SK-N-SH (cell line): ENCODE data around the gene CLDN9. TPM values are rescaled to one million over a fixed set of nuclear protein-coding genes. Genes with fewer than 3 reads are reported as not detected.

Source experiments
- CTCF ChIA-PET: fragments of 300-600, 350-600 bp; formaldehyde crosslinking; extraction: SDS; loops from one replicate; lab custom pipeline; 2021; lab: Yijun Ruan, JAX
- POLR2A ChIA-PET: fragments of 350-600 bp; sonication (Branson Sonifier 250); formaldehyde crosslinking; extraction: SDS; loops from one replicate; lab custom pipeline; 2020; ENCODE audit warnings: antibody characterized with exemption, inconsistent platforms; lab: Yijun Ruan, JAX
- DNase-seq: peaks from one replicate; pipeline ENCODE4 v3.0.0; 2012
- H2AFZ ChIP-seq: fragments of 200-600 bp; sonication (generic); 2 replicates; pipeline ENCODE4 v1.8.1; 2016; ENCODE audit warnings: antibody characterized with exemption, mild to moderate bottlenecking, low read depth
- H3F3A ChIP-seq: fragments of 200-600 bp; sonication (generic); replicated peaks from 2 replicates; pipeline ENCODE3; 2016; ENCODE audit warnings: antibody characterized with exemption, mild to moderate bottlenecking; ENCODE audit not compliant: insufficient read depth
- H3K27ac ChIP-seq, 2 experiments: fragments of 200-500 bp in 1 of 2; fragments of 200-600 bp in 1 of 2; sonication (Bioruptor generic) in 1 of 2; sonication (generic), shearing (Covaris generic) in 1 of 2; 2 replicates each; pipeline versions ENCODE4 v1.5.1 to v1.6.1; 2014 to 2016; ENCODE audit warnings: low read depth in 2 of 2, inconsistent platforms in 1 of 2, low read length in 1 of 2, mild to moderate bottlenecking in 1 of 2, mixed read lengths in 1 of 2
- H3K27me3 ChIP-seq: fragments of 200-600 bp; sonication (generic), shearing (Covaris generic); 2 replicates; pipeline ENCODE4 v1.6.1; 2016; ENCODE audit warnings: mixed run types; ENCODE audit not compliant: insufficient read depth
- H3K36me3 ChIP-seq, 2 experiments: fragments of 200-500 bp in 1 of 2; fragments of 200-600 bp in 1 of 2; sonication (Bioruptor generic) in 1 of 2; sonication (generic) in 1 of 2; replicated peaks in 1 of 2; 2 replicates each; pipeline versions ENCODE3 to v1.5.1; 2014 to 2016; ENCODE audit warnings: low read length in 1 of 2, mild to moderate bottlenecking in 1 of 2; ENCODE audit not compliant: insufficient read depth in 2 of 2, control insufficient read depth in 1 of 2
- H3K4me1 ChIP-seq, 2 experiments: fragments of 200-500 bp in 1 of 2; fragments of 200-600 bp in 1 of 2; sonication (Bioruptor generic) in 1 of 2; sonication (generic), shearing (Covaris generic) in 1 of 2; 2 replicates each; pipeline versions ENCODE4 v1.5.1 to v1.6.1; 2014 to 2016; ENCODE audit warnings: low read depth in 1 of 2, low read length in 1 of 2, mixed run types in 1 of 2; ENCODE audit not compliant: insufficient read depth in 2 of 2, control insufficient read depth in 1 of 2
- H3K4me2 ChIP-seq: fragments of 200-600 bp; sonication (generic), shearing (Covaris generic); 2 replicates; pipeline ENCODE4 v1.6.1; 2017; ENCODE audit warnings: mixed run types
- H3K4me3 ChIP-seq, 2 experiments: fragments of 200-500 bp in 1 of 2; fragments of 200-600 bp in 1 of 2; sonication (Bioruptor generic) in 1 of 2; sonication (generic), shearing (Covaris generic) in 1 of 2; 2 replicates each; pipeline versions ENCODE4 v1.5.1 to v1.8.1; 2014 to 2016; ENCODE audit warnings: low read depth in 2 of 2, inconsistent platforms in 1 of 2, low read length in 1 of 2, mild to moderate bottlenecking in 1 of 2, mixed read lengths in 1 of 2, moderate library complexity in 1 of 2
- H3K79me2 ChIP-seq: fragments of 200-600 bp; sonication (generic); 2 replicates; pipeline ENCODE4 v1.8.1; 2017; ENCODE audit warnings: mild to moderate bottlenecking; ENCODE audit not compliant: insufficient read depth
- H3K9ac ChIP-seq: fragments of 200-600 bp; sonication (generic); 2 replicates; pipeline ENCODE4 v1.6.1; 2017; ENCODE audit warnings: mixed run types
- H3K9me2 ChIP-seq: fragments of 200-600 bp; sonication (generic); 2 replicates; pipeline ENCODE4 v1.6.1; 2017; ENCODE audit warnings: mixed run types
- H3K9me3 ChIP-seq: fragments of 200-600 bp; sonication (generic); 2 replicates; pipeline ENCODE4 v1.6.1; 2017; ENCODE audit warnings: mixed run types, mild to moderate bottlenecking, moderate library complexity
- H4K20me1 ChIP-seq: fragments of 200-600 bp; sonication (generic); 2 replicates; pipeline ENCODE4 v1.6.1; 2017; ENCODE audit warnings: mild to moderate bottlenecking, mixed run types; ENCODE audit not compliant: insufficient read depth
- ELF1 ChIP-seq: IDR thresholded peaks from 2 replicates; pipeline ENCODE4 v1.4.0; 2012
- EP300 ChIP-seq, 2 experiments: IDR thresholded peaks; 2 replicates each; pipeline versions ENCODE4 v1.4.0 to v1.6.1; 2012; ENCODE audit warnings: borderline replicate concordance in 1 of 2, low read depth in 1 of 2, low read length in 1 of 2
- EZH2phosphoT487 ChIP-seq: fragments of 200-600 bp; sonication (generic); IDR thresholded peaks from 2 replicates; pipeline ENCODE4 v1.6.1; 2017; ENCODE audit warnings: low read depth, mixed run types, mild to moderate bottlenecking, antibody characterized with exemption, moderate library complexity, borderline replicate concordance
- FOSL2 ChIP-seq: IDR thresholded peaks from 2 replicates; pipeline ENCODE4 v1.4.0; 2012; ENCODE audit warnings: low read depth, mild to moderate bottlenecking, moderate library complexity, borderline replicate concordance
- FOXM1 ChIP-seq: IDR thresholded peaks from 2 replicates; pipeline ENCODE4 v1.4.0; 2012; ENCODE audit warnings: low read depth, mild to moderate bottlenecking
- GABPA ChIP-seq: IDR thresholded peaks from 2 replicates; pipeline ENCODE4 v1.4.0; 2012; ENCODE audit warnings: low read depth, mild to moderate bottlenecking
- JUND ChIP-seq: IDR thresholded peaks from 2 replicates; pipeline ENCODE4 v1.4.0; 2012
- MEF2A ChIP-seq: IDR thresholded peaks from 2 replicates; pipeline ENCODE4 v1.4.0; 2012; ENCODE audit warnings: low read depth, borderline replicate concordance
- MXI1 ChIP-seq: IDR thresholded peaks from 2 replicates; pipeline ENCODE4 v1.6.1; 2012; ENCODE audit warnings: mild to moderate bottlenecking, low read depth, low read length, improper control_type of control experiment
- NFIC ChIP-seq: IDR thresholded peaks from 2 replicates; pipeline ENCODE4 v1.4.0; 2012; ENCODE audit warnings: borderline replicate concordance
- POLR2AphosphoS5 ChIP-seq: IDR thresholded peaks from 2 replicates; pipeline ENCODE4 v1.6.1; 2012; ENCODE audit warnings: low read depth, low read length
- RCOR1 ChIP-seq: fragments of 150-350 bp; IDR thresholded peaks from 2 replicates; pipeline ENCODE4 v1.6.1; 2017; ENCODE audit warnings: antibody characterized with exemption, low read length
- RFX5 ChIP-seq: IDR thresholded peaks from 2 replicates; pipeline ENCODE4 v1.6.1; 2012; ENCODE audit warnings: mild to moderate bottlenecking, improper control_type of control experiment, low read length
- RXRA ChIP-seq: IDR thresholded peaks from 2 replicates; pipeline ENCODE4 v1.4.0; 2012; ENCODE audit warnings: low read depth, mild to moderate bottlenecking, borderline replicate concordance
- SMC3 ChIP-seq: IDR thresholded peaks from 2 replicates; pipeline ENCODE4 v1.6.1; 2012; ENCODE audit warnings: low read depth, low read length, improper control_type of control experiment
- TAF1 ChIP-seq: IDR thresholded peaks from 2 replicates; pipeline ENCODE4 v1.6.1; 2012; ENCODE audit warnings: low read depth, mild to moderate bottlenecking, low read length, moderate library complexity, borderline replicate concordance
- TCF12 ChIP-seq: IDR thresholded peaks from 2 replicates; pipeline ENCODE4 v1.4.0; 2012
- TEAD4 ChIP-seq: IDR thresholded peaks from 2 replicates; pipeline ENCODE4 v1.4.0; 2012; ENCODE audit warnings: mild to moderate bottlenecking, borderline replicate concordance; ENCODE audit not compliant: insufficient read depth
- WGBS: methylation state at CpG from one replicate; pipeline ENCODE4 v1.1.6; 2017; ENCODE audit warnings: low lambda C conversion rate; 5-methylcytosine and 5-hydroxymethylcytosine counted together
- polyA plus RNA-seq, 3 experiments: library from polyadenylated mRNA; depleted of rRNA; stranded (reverse); fragments of >200 nt; gene quantifications; 2 replicates each; pipeline ENCODE4 v1.2.3, GENCODE V29; 2012
- TF ChIP-seq, protein P1 (sequence below): IDR thresholded peaks from 2 replicates; pipeline ENCODE4 v1.4.0; 2012; ENCODE audit warnings: low read depth, borderline replicate concordance
- TF ChIP-seq, protein P2 (sequence below): fragments of 200-600 bp; sonication (generic); IDR thresholded peaks from 2 replicates; pipeline ENCODE4 v1.6.1; 2017; ENCODE audit warnings: antibody characterized with exemption, mild to moderate bottlenecking, moderate library complexity
- TF ChIP-seq, protein P3 (sequence below): IDR thresholded peaks from 2 replicates; pipeline ENCODE4; 2012
- TF ChIP-seq, protein P4 (sequence below): IDR thresholded peaks from 2 replicates; pipeline ENCODE4 v1.4.0; 2012; ENCODE audit warnings: low read depth

CLDN9 gene
- polyA plus RNA-seq, 1 of the 3 experiments (the other 2 are of a cell fraction), result 0.08 TPM

DNA sequence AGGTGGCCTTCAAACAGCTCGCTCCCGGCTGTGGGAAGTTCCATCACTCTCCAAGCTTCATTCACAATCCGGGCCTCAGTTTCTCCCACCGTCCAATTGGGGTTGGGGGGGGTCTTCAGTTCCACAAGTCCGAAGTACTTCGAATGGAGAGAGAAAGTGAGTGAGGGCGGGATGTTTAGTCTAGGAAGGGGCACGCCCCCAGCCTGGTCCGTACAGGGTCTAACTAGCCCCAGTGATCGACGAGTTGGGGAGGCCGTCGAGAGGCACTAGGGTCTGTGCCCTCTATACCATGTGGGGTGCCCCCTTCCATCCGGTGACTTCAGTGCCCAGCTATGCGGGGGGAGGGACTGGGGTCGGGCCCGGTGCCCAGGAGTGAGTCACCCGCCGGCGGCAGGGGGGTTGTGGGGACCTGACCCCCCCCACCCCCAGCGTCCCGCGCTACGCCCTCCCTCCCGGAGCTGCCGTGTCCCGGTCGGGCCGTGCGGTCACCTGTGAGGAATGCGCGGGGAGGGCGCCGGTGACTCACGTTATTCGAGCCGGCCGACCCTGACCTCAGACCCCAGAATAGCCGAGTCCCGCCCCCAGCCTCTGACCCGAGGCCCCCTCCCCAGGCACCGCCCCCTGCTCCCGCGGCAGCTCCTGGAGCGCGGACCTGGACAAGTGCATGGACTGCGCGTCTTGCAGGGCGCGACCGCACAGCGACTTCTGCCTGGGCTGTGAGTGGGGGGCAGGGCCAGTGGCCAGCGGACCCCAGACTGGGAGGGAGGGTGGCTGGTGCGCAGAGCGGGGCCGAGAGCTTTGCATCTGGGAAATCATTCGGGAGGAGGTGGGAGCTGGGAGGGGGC, 8.1 kb downstream of the CLDN9 start (continued):
- TF ChIP-seq NFIC (peak; percentile 100), RFX5 (no peak), FOXM1 (0 out of 2 replicates have a peak, but pooled peaks have one; percentile 47), GABPA (peak; percentile 50), FOSL2 (peak; percentile 98), TAF1 (peak; percentile 53; the same call in 1 of the 2 replicates), POLR2AphosphoS5 (0 out of 2 replicates have a peak, but pooled peaks have one; percentile 45), ELF1 (peak; percentile 9; the same call in 1 of the 2 replicates), RCOR1 (no peak), EZH2phosphoT487 (no peak), MEF2A (peak; percentile 68; the same call in 1 of the 2 replicates)
- TF ChIP-seq, protein P1, sequence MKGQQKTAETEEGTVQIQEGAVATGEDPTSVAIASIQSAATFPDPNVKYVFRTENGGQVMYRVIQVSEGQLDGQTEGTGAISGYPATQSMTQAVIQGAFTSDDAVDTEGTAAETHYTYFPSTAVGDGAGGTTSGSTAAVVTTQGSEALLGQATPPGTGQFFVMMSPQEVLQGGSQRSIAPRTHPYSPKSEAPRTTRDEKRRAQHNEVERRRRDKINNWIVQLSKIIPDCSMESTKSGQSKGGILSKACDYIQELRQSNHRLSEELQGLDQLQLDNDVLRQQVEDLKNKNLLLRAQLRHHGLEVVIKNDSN, result no peak; the same call in 1 of the 2 replicates

DNA sequence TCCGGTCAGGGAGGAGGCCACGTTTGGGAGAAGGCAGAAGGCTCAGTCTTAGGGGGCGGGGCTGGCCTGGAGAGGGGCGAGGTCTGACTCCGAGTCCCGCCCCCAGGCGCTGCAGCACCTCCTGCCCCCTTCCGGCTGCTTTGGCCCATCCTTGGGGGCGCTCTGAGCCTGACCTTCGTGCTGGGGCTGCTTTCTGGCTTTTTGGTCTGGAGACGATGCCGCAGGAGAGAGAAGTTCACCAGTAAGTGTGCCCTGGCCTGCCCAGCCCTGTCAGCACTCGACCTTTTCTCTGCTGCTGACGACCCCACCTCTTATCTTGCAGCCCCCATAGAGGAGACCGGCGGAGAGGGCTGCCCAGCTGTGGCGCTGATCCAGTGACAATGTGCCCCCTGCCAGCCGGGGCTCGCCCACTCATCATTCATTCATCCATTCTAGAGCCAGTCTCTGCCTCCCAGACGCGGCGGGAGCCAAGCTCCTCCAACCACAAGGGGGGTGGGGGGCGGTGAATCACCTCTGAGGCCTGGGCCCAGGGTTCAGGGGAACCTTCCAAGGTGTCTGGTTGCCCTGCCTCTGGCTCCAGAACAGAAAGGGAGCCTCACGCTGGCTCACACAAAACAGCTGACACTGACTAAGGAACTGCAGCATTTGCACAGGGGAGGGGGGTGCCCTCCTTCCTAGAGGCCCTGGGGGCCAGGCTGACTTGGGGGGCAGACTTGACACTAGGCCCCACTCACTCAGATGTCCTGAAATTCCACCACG, 8.9 kb downstream of the CLDN9 start:
- 11% methylated on average over 24 of the region's 25 CpGs for WGBS
- DNase-seq, result peak; percentile 86
- Histone ChIP-seq H3K79me2 (peaks cover 11% of the 10 kb centered on the region; the same call in 1 of the 2 replicates), H3K4me3 (peak overlapping the region; percentile 80 to 88), H3K9me3 (no peaks in the 10 kb centered on the region), H3K4me1 (peaks cover 8 to 33% of the 10 kb centered on the region in 2 experiments; a peak in 3 of 4 replicates), H3K27ac (peak overlapping the region; percentile 87 to 99), H3K36me3 (peaks cover 14 to 16% of the 10 kb centered on the region in 2 experiments), H4K20me1 (peaks cover 8% of the 10 kb centered on the region), H3F3A (peaks cover 43% of the 10 kb centered on the region), H2AFZ (no peak overlapping the region), H3K9me2 (no peaks in the 10 kb centered on the region), H3K4me2 (peak overlapping the region; percentile 99), H3K9ac (peak overlapping the region; percentile 100), H3K27me3 (no peaks in the 10 kb centered on the region)
- ChIA-PET CTCF (interaction anchor here (0.9 to 8.5 kb wide), 7 partner anchors 10 to 126 kb away, joined by 3 to 111 read pairs (median 3); no protein-coding TSS in a partner anchor), POLR2A (no interaction called here)
- TF ChIP-seq NFIC (peak; percentile 91), TEAD4 (peak; percentile 64; the same call in 1 of the 2 replicates), SMC3 (no peak), JUND (peak; percentile 79), FOSL2 (peak; percentile 95), POLR2AphosphoS5 (0 out of 2 replicates have a peak, but pooled peaks have one; percentile 10), EP300 (IDR thresholded peaks at IDR 0.05; ENCODE audit: borderline replicate concordance in 1 of 2, low read depth in 1 of 2, low read length in 1 of 2) (peak in 1 of 2 experiments; percentile 85; a peak in 1 of 4 replicates), TCF12 (peak; percentile 82), RXRA (peak; percentile 89), TAF1 (peak; percentile 67; the same call in 1 of the 2 replicates), RFX5 (no peak), MXI1 (no peak; the same call in 1 of the 2 replicates)
- TF ChIP-seq, protein P2, sequence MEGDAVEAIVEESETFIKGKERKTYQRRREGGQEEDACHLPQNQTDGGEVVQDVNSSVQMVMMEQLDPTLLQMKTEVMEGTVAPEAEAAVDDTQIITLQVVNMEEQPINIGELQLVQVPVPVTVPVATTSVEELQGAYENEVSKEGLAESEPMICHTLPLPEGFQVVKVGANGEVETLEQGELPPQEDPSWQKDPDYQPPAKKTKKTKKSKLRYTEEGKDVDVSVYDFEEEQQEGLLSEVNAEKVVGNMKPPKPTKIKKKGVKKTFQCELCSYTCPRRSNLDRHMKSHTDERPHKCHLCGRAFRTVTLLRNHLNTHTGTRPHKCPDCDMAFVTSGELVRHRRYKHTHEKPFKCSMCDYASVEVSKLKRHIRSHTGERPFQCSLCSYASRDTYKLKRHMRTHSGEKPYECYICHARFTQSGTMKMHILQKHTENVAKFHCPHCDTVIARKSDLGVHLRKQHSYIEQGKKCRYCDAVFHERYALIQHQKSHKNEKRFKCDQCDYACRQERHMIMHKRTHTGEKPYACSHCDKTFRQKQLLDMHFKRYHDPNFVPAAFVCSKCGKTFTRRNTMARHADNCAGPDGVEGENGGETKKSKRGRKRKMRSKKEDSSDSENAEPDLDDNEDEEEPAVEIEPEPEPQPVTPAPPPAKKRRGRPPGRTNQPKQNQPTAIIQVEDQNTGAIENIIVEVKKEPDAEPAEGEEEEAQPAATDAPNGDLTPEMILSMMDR, result peak; percentile 46
- TF ChIP-seq, protein P3, sequence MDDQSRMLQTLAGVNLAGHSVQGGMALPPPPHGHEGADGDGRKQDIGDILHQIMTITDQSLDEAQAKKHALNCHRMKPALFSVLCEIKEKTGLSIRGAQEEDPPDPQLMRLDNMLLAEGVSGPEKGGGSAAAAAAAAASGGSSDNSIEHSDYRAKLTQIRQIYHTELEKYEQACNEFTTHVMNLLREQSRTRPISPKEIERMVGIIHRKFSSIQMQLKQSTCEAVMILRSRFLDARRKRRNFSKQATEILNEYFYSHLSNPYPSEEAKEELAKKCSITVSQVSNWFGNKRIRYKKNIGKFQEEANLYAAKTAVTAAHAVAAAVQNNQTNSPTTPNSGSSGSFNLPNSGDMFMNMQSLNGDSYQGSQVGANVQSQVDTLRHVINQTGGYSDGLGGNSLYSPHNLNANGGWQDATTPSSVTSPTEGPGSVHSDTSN, result no peak; the same call in none of the 2 replicates
- TF ChIP-seq, protein P4, sequence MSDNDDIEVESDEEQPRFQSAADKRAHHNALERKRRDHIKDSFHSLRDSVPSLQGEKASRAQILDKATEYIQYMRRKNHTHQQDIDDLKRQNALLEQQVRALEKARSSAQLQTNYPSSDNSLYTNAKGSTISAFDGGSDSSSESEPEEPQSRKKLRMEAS, result 0 out of 2 replicates have a peak, but pooled peaks have one; percentile 61
